ENCODE results near the gene WDR44. TPM values are rescaled to one million over a fixed set of nuclear protein-coding genes. Genes with fewer than 3 reads are reported as not detected.

WDR44 gene
- total RNA-seq, 1 experiment from 2014 or later, result 8.5 TPM

DNA sequence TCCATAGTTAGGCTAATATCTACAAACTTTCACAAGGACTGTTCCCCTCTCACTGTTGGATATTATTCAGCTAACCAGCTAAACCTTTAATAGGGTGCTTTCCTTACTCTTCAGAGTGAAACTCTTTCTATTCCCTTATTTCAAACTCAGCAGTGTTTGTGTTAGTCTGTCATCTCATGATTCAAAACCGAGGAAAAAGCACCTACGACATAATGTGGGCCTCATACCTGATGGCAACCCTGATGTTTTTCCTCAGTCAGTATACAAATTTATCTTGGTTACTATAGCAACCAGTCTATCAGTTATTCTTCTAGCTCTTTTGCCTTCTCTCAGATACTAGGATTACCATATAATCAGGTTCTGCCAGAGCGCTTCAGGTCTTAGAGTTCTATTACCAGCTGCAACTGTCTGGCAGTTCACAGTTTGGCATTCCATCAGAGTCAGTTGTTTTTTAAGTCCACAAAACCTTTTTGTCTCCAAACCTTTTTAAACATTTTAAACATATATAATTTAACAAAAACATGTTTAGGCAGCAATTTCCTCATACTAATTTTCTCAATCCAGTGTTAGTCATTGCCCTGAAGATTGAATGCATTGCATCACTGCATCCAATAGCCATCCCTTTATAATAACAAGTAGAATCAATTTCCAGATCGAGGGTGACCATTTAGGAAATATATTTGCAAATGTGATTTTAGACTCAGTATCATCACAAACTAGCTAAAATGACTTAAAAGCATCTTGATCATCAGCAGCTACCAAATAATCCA, 7.4 kb downstream of the WDR44 start:
- in situ Hi-C loops (cut with HindIII; ENCODE audit: low pct_unique_long_range_greater_than_20kb, low sequenced_read_pairs), result no loop called here

GRCh38 chrX:118355225-118355920, 9.5 kb downstream of the WDR44 start:
- in situ Hi-C loops (cut with HindIII; ENCODE audit: low pct_unique_long_range_greater_than_20kb, low sequenced_read_pairs), result no loop called here
- no peak for DNase-seq (ENCODE audit: low read depth, low spot score)

More for the DNA sequence above, 7.4 kb downstream of the WDR44 start:
- DNase-seq (ENCODE audit: low read depth, low spot score), result no peak

GRCh38 chrX:118356154-118356701, 10.3 kb downstream of the WDR44 start:
- DNase-seq (ENCODE audit: low read depth, low spot score), result peak; percentile 8
- in situ Hi-C loops (cut with HindIII; ENCODE audit: low pct_unique_long_range_greater_than_20kb, low sequenced_read_pairs), result no loop called here

- in situ Hi-C loops (cut with HindIII; ENCODE audit: low pct_unique_long_range_greater_than_20kb, low sequenced_read_pairs), result no loop called here
- DNase-seq (ENCODE audit: low read depth, low spot score), result no peak
Observed at GRCh38 chrX:118360429-118361125, 14.7 kb downstream of the WDR44 start.

GRCh38 chrX:118364261-118364660, 18.4 kb downstream of the WDR44 start:
- in situ Hi-C loops (cut with HindIII; ENCODE audit: low pct_unique_long_range_greater_than_20kb, low sequenced_read_pairs), result no loop called here
- no peak for DNase-seq (ENCODE audit: low read depth, low spot score)

- in situ Hi-C loops (cut with HindIII; ENCODE audit: low pct_unique_long_range_greater_than_20kb, low sequenced_read_pairs), result no loop called here
- no peak for DNase-seq (ENCODE audit: low read depth, low spot score)
Observed at GRCh38 chrX:118367338-118367737, 21.4 kb downstream of the WDR44 start.

GRCh38 chrX:118368398-118368797, 22.5 kb downstream of the WDR44 start:
- DNase-seq (ENCODE audit: low read depth, low spot score), result no peak
- in situ Hi-C loops (cut with HindIII; ENCODE audit: low pct_unique_long_range_greater_than_20kb, low sequenced_read_pairs), result no loop called here

- no peak for DNase-seq (ENCODE audit: low read depth, low spot score)
- in situ Hi-C loops (cut with HindIII; ENCODE audit: low pct_unique_long_range_greater_than_20kb, low sequenced_read_pairs), result no loop called here
Observed at GRCh38 chrX:118370921-118371624, 25.2 kb downstream of the WDR44 start.

GRCh38 chrX:118373538-118373937, 27.6 kb downstream of the WDR44 start:
- in situ Hi-C loops (cut with HindIII; ENCODE audit: low pct_unique_long_range_greater_than_20kb, low sequenced_read_pairs), result no loop called here
- no peak for DNase-seq (ENCODE audit: low read depth, low spot score)

DNA sequence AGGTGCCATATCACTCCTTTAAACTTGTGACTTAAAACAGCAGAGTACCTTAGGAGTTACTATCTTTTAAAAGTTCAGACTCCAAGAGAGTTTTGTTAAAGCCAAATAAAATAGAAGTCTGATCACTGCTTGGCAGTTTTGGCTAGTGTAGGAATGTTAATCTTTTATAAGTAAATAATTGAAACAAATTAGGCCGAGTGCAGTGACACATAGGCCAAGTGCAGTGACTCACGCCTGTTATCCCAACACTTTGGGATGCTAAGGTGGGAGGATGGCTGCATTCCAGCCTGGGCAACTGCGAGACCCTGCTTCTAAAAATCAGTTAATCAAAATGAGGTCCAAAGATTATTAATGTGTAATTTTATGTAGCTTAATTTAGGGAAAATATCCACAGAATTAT, 37.2 kb downstream of the WDR44 start:
- in situ Hi-C loops (cut with HindIII; ENCODE audit: low pct_unique_long_range_greater_than_20kb, low sequenced_read_pairs), result no loop called here
- no peak for DNase-seq (ENCODE audit: low read depth, low spot score)

DNA sequence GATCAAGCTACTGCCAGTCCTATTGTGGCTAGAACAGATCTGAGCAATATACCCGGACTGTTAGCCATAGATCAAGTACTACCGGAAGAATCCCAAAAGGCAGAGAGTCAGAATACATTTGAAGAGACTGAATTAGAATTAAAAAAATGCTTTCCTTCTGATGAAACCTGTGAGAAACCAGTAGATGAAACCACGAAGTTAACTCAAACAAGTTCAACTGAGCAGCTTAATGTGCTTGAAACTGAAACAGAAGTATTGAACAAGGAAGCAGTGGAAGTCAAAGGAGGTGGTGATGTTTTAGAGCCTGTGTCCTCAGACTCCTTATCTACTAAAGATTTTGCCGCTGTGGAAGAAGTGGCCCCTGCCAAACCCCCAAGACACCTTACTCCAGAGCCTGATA, 46.8 kb downstream of the WDR44 start:
- in situ Hi-C loops (cut with HindIII; ENCODE audit: low pct_unique_long_range_greater_than_20kb, low sequenced_read_pairs), result no loop called here
- no peak for DNase-seq (ENCODE audit: low read depth, low spot score)

- DNase-seq (ENCODE audit: low read depth, low spot score), result no peak
- in situ Hi-C loops (cut with HindIII; ENCODE audit: low pct_unique_long_range_greater_than_20kb, low sequenced_read_pairs), result no loop called here
Observed at GRCh38 chrX:118396113-118396512, 50.2 kb downstream of the WDR44 start.

GRCh38 chrX:118418811-118419251, 72.9 kb downstream of the WDR44 start:
- no peak for DNase-seq (ENCODE audit: low read depth, low spot score)

DNA sequence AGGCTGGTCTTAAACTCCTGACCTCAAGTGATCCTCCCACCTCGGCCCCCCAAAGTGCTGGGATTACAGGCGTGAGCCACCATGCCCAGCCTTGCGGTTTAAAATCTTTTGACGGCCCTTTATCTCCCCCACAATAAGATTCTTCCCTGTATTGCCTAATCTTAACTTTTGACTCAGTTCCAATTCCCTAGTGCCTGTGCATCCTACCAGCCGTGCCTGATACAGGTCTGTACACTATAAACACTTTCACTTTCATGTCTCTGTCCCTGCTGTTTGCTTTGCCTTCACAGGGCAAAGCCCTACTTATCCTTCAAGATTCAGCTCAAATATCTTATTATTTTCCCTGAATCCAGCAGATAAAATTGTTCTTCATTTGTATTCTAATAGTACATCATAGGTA, 74.6 kb downstream of the WDR44 start:
- in situ Hi-C loops (cut with HindIII; ENCODE audit: low pct_unique_long_range_greater_than_20kb, low sequenced_read_pairs), result no loop called here
- no peak for DNase-seq (ENCODE audit: low read depth, low spot score)

More at GRCh38 chrX:118418811-118419251, 72.9 kb downstream of the WDR44 start:
- in situ Hi-C loops (cut with HindIII; ENCODE audit: low pct_unique_long_range_greater_than_20kb, low sequenced_read_pairs), result no loop called here

DNA sequence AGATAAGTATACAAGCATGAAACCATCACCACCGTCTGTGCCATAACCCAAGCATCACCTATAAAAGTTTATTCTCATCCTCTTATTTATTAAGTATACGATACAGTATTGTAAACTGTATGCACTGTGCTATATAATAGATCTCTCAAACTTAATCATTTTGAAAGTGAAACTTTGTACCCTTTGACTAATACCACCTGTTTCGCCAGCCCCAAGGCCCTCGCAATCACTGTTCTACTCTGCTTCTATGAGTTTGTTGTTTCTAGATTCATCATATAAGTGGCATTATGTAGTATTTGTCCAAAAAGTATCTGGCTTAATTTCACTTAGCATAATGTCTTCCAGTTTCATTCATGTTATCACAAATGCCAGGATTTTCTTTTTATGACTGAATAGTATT, 77.7 kb downstream of the WDR44 start:
- in situ Hi-C loops (cut with HindIII; ENCODE audit: low pct_unique_long_range_greater_than_20kb, low sequenced_read_pairs), result no loop called here
- no peak for DNase-seq (ENCODE audit: low read depth, low spot score)

GRCh38 chrX:118432799-118433198, 86.9 kb downstream of the WDR44 start:
- no peak for DNase-seq (ENCODE audit: low read depth, low spot score)

DNA sequence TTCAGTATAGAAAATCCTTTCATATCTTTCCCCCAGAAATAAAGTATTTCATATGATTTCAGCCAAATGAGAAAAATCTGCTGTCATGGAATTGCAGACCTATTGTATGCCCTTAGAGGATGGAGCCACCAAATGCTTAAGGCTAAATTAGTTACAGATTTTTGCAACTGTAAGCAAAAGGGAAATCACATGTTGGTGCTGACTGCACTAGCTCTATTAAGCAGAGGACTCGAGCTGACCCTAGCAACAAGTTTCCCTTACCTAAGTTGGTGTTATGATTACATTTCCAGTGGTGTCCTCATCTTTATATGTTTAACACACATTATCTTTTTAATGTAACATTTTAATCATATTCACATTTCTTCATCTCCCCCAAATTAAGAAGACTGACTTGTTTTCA, 91.4 kb downstream of the WDR44 start:
- no peak for DNase-seq (ENCODE audit: low read depth, low spot score)
- in situ Hi-C loops (cut with HindIII; ENCODE audit: low pct_unique_long_range_greater_than_20kb, low sequenced_read_pairs), result no loop called here

More at GRCh38 chrX:118432799-118433198, 86.9 kb downstream of the WDR44 start:
- in situ Hi-C loops (cut with HindIII; ENCODE audit: low pct_unique_long_range_greater_than_20kb, low sequenced_read_pairs), result no loop called here
